ENCODE results near the gene PDSS1. TPM values are rescaled to one million over a fixed set of nuclear protein-coding genes. Genes with fewer than 3 reads are reported as not detected.

Gene PDSS1
- total RNA-seq, 4 donors from 2014 or later = 3.6 to 7.6 (median 3.9) TPM

- no peak for TF ChIP-seq POLR2AphosphoS5 (IDR thresholded peaks at IDR 0.05)
- TF ChIP-seq POLR2A (IDR thresholded peaks at IDR 0.05) = no peak
- TF ChIP-seq CTCF (IDR thresholded peaks at IDR 0.05) = no peak
- no peak for TF ChIP-seq EP300 (IDR thresholded peaks at IDR 0.05)
- Histone ChIP-seq H3K4me1 (no peaks in the 10 kb centered on the region), H3K27me3 (no peaks in the 10 kb centered on the region), H3K27ac (no peak overlapping the region), H3K9me3 (no peaks in the 10 kb centered on the region), H3K36me3 (peaks cover 38% of the 10 kb centered on the region), H3K4me3 (no peak overlapping the region)
- no peak for DNase-seq (ENCODE audit: low spot score in 2 of 2)
- 89% methylated on average over 7 of the region's 7 CpGs for WGBS
These were observed 20.0 kb downstream of the PDSS1 start for GRCh38 chr10:26717476-26717875.

- Histone ChIP-seq H3K36me3 (peaks cover 38% of the 10 kb centered on the region), H3K27ac (no peak overlapping the region)
These were observed 24.1 kb downstream of the PDSS1 start for GRCh38 chr10:26721561-26721960.

GRCh38 chr10:26723016-26723415 lies 25.5 kb downstream of the PDSS1 start:
- 90% methylated on average over 4 of the region's 4 CpGs for WGBS
- no peak overlapping the region for H3K27ac ChIP-seq
- no peak overlapping the region for H3K4me3 ChIP-seq
- no peak for DNase-seq (ENCODE audit: low spot score in 2 of 2)
- H3K9me3 ChIP-seq = no peaks in the 10 kb centered on the region
- TF ChIP-seq CTCF (IDR thresholded peaks at IDR 0.05) (no peak), POLR2AphosphoS5 (IDR thresholded peaks at IDR 0.05) (no peak), POLR2A (IDR thresholded peaks at IDR 0.05) (no peak), EP300 (IDR thresholded peaks at IDR 0.05) (no peak)
- peaks cover 3% of the 10 kb centered on the region for H3K4me1 ChIP-seq
- no peaks in the 10 kb centered on the region for H3K27me3 ChIP-seq
- peaks cover 28% of the 10 kb centered on the region for H3K36me3 ChIP-seq

More at GRCh38 chr10:26721561-26721960, 24.1 kb downstream of the PDSS1 start:
- WGBS = 92% methylated on average over 7 of the region's 7 CpGs
- H3K27me3 ChIP-seq = no peaks in the 10 kb centered on the region
- TF ChIP-seq CTCF (IDR thresholded peaks at IDR 0.05) (no peak), POLR2A (IDR thresholded peaks at IDR 0.05) (no peak), POLR2AphosphoS5 (IDR thresholded peaks at IDR 0.05) (no peak), EP300 (IDR thresholded peaks at IDR 0.05) (no peak)
- peaks cover 3% of the 10 kb centered on the region for H3K4me1 ChIP-seq
- H3K4me3 ChIP-seq = no peak overlapping the region
- DNase-seq (ENCODE audit: low spot score in 2 of 2) = no peak
- no peaks in the 10 kb centered on the region for H3K9me3 ChIP-seq

- no peak for DNase-seq (ENCODE audit: low spot score in 2 of 2)
These were observed 28.6 kb downstream of the PDSS1 start for GRCh38 chr10:26725837-26726727.

More at GRCh38 chr10:26725837-26726727, 28.6 kb downstream of the PDSS1 start:
- Histone ChIP-seq H3K36me3 (peaks cover 24% of the 10 kb centered on the region), H3K27me3 (no peaks in the 10 kb centered on the region), H3K9me3 (no peaks in the 10 kb centered on the region), H3K27ac (no peak overlapping the region), H3K4me3 (no peak overlapping the region), H3K4me1 (peaks cover 3% of the 10 kb centered on the region)
- WGBS = 55% methylated on average over 8 of the region's 8 CpGs
- peak; percentile 64 to 68 for TF ChIP-seq CTCF (IDR thresholded peaks at IDR 0.05)
- no peak for TF ChIP-seq POLR2AphosphoS5 (IDR thresholded peaks at IDR 0.05)
